PC-9 (cell line): Measurements from ENCODE around the gene FCER2.

Source experiments
- CTCF ChIP-seq: fragments of 200-600 bp; sonication (generic); conservative IDR thresholded peaks from 2 replicates; pipeline ENCODE4 v1.6.1; 2017; ENCODE audit warnings: mixed run types, antibody characterized with exemption, mild to moderate bottlenecking, moderate library complexity
- EZH2 ChIP-seq: fragments of 200-600 bp; sonication (generic); IDR thresholded peaks from 2 replicates; pipeline ENCODE4 v1.8.0; 2017; ENCODE audit warnings: antibody characterized with exemption, low read depth

GRCh38 chr19:7681340-7682174, 20.4 kb downstream of the FCER2 start:
- TF ChIP-seq CTCF (peak; percentile 69), EZH2 (no peak)
